Ascending aorta (tissue), 2 donors: ENCODE data around the gene TGM6. TPM values are rescaled to one million over a fixed set of nuclear protein-coding genes. Genes with fewer than 3 reads are reported as not detected.
A peak's percentile ranks its signal among the peaks of the same experiment; 100 is the strongest.

Source experiments
- DNase-seq, 2 donors: peaks; one replicate each; pipeline ENCODE4 v3.0.0-alpha.2; 2019; ENCODE audit warnings: low spot score in 2 of 2
- H3K27ac ChIP-seq, 2 donors: fragments of 200-600 bp; sonication (generic); one replicate each; pipeline ENCODE4 v1.5.1; 2016 to 2017; ENCODE audit warnings: mild to moderate bottlenecking in 1 of 2
- H3K27me3 ChIP-seq: fragments of 200-600 bp; sonication (generic); one replicate; pipeline ENCODE4 v1.5.1; 2017
- H3K36me3 ChIP-seq, 2 donors: fragments of 200-600 bp; sonication (generic); one replicate each; pipeline ENCODE4 v1.5.1; 2016
- H3K4me1 ChIP-seq, 2 donors: fragments of 200-600 bp; sonication (generic); one replicate each; pipeline ENCODE4 v1.5.1; 2016 to 2017; ENCODE audit warnings: mild to moderate bottlenecking in 1 of 2
- H3K4me3 ChIP-seq, 2 donors: fragments of 200-600 bp; sonication (generic); one replicate each; pipeline ENCODE4 v1.5.1; 2016 to 2017; ENCODE audit warnings: mild to moderate bottlenecking in 1 of 2
- H3K9me3 ChIP-seq, 2 donors: fragments of 200-600 bp; sonication (generic); one replicate each; pipeline ENCODE4 v1.5.1; 2016
- CTCF ChIP-seq, 3 experiments: fragments of 200-600 bp in 2 of 3; fragments of 450-650 bp in 1 of 3; sonication (generic) in 2 of 3; IDR thresholded peaks; one replicate each; pipeline ENCODE4 v1.5.1; 2016 to 2019; ENCODE audit warnings: antibody characterized with exemption in 3 of 3, mild to moderate bottlenecking in 1 of 3, moderate library complexity in 1 of 3
- intact Hi-C: fragments of 100-400 bp; cut with DNase I; formaldehyde crosslinking; loops from one replicate; pipeline ENCODE4 v1.15.1; 2023
- total RNA-seq: library from RNA; depleted of rRNA; stranded (reverse); fragments of >200 nt; gene quantifications from one replicate; pipeline ENCODE4 v1.1.0, GENCODE V29; 2016

TGM6 gene
- total RNA-seq, 1 donor from 2014 or later = not detected

- no peak overlapping the region for H3K27ac ChIP-seq
- no peaks in the 10 kb centered on the region for H3K27me3 ChIP-seq
- no peaks in the 10 kb centered on the region for H3K4me1 ChIP-seq
- no peak for TF ChIP-seq CTCF (IDR thresholded peaks at IDR 0.05)
- no peaks in the 10 kb centered on the region for H3K9me3 ChIP-seq
- no peaks in the 10 kb centered on the region for H3K36me3 ChIP-seq
- peak in 1 of 2 donors; percentile 27 for DNase-seq
- intact Hi-C loops = no loop called here
- H3K4me3 ChIP-seq = no peak overlapping the region
Observed at GRCh38 chr20:2397595-2398145, 17.0 kb downstream of the TGM6 start.

DNA sequence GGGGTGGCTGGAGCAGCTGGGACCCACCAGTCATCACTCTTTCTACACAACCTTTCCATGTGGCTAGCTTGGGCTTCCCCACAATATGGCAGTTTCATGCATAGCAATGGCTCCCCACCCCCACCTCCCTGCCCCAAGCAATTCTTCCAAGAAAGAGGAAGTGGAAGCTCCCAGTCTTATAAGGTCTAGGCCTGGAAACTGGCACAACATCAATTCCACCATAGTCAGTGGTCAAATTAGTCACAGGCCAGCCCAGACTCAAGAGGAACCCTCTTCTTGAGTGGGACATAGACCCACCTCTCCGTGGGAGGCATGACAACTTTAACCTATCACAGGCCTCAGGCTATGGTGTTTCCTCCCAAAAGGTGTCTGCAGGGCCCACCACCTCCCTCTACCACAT lies 17.7 kb downstream of the TGM6 start:
- intact Hi-C loops = no loop called here
- Histone ChIP-seq H3K4me1 (no peaks in the 10 kb centered on the region), H3K4me3 (no peak overlapping the region), H3K27ac (no peak overlapping the region), H3K27me3 (no peaks in the 10 kb centered on the region), H3K36me3 (no peaks in the 10 kb centered on the region), H3K9me3 (no peaks in the 10 kb centered on the region)
- no peak for TF ChIP-seq CTCF (IDR thresholded peaks at IDR 0.05)
- peak in 1 of 2 donors; percentile 7 for DNase-seq

DNA sequence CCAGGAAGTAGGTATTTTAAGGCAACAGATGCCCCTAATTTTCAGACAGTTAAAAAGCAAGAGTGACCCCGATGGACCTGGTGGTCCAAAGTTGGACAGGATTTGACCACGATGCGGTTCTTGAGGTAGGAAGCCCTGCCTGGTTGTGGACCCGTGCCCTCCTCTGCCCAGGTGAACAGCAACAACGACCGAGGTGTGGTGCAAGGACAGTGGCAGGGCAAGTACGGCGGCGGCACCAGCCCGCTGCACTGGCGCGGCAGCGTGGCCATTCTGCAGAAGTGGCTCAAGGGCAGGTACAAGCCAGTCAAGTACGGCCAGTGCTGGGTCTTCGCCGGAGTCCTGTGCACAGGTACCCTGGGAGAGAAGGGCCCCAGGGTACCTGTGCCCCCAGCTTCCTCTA lies 18.7 kb downstream of the TGM6 start:
- no peak overlapping the region for H3K27ac ChIP-seq
- no peaks in the 10 kb centered on the region for H3K4me1 ChIP-seq
- DNase-seq = peak in 1 of 2 donors; percentile 43
- H3K27me3 ChIP-seq = no peaks in the 10 kb centered on the region
- H3K9me3 ChIP-seq = no peaks in the 10 kb centered on the region
- no peak overlapping the region for H3K4me3 ChIP-seq
- intact Hi-C loops = no loop called here
- H3K36me3 ChIP-seq = no peaks in the 10 kb centered on the region
- TF ChIP-seq CTCF (IDR thresholded peaks at IDR 0.05) = no peak

- DNase-seq = peak in 1 of 2 donors; percentile 34
- H3K27ac ChIP-seq = no peak overlapping the region
- no peaks in the 10 kb centered on the region for H3K36me3 ChIP-seq
- H3K9me3 ChIP-seq = peaks cover 0 to 7% of the 10 kb centered on the region in 2 donors
- TF ChIP-seq CTCF (IDR thresholded peaks at IDR 0.05) = no peak
- no peaks in the 10 kb centered on the region for H3K4me1 ChIP-seq
- no peak overlapping the region for H3K4me3 ChIP-seq
- no peaks in the 10 kb centered on the region for H3K27me3 ChIP-seq
- intact Hi-C loops = no loop called here
Observed at GRCh38 chr20:2400290-2400689, 19.6 kb downstream of the TGM6 start.

DNA sequence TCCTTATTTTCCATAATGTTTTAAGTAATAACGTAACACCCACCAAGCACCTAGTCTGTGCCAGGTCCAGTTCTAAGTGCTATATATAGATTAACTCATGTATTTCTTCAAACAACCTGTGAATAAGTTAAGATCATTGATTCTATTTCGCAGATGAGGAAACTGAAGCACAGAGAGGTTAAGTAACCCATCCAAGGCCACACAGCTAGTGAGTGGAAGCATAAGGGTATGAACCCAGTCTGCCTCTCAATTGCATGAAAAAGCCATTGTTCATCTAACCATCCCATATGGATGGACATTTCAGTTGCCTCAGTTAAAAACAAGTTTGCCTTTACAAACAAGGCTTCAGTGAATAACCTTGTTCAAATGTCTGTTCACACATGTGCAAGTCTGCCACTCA lies 20.8 kb downstream of the TGM6 start:
- no peaks in the 10 kb centered on the region for H3K27me3 ChIP-seq
- H3K36me3 ChIP-seq = no peaks in the 10 kb centered on the region
- H3K4me3 ChIP-seq = no peak overlapping the region
- intact Hi-C loops = no loop called here
- no peak for TF ChIP-seq CTCF (IDR thresholded peaks at IDR 0.05)
- H3K27ac ChIP-seq = no peak overlapping the region
- H3K9me3 ChIP-seq = peaks cover 0 to 10% of the 10 kb centered on the region in 2 donors
- H3K4me1 ChIP-seq = no peaks in the 10 kb centered on the region
- no peak for DNase-seq
